H9 (cell line): Measurements from ENCODE around the gene PEPD. TPM values are rescaled to one million over a fixed set of nuclear protein-coding genes. Genes with fewer than 3 reads are reported as not detected.

Source experiments
- DNase-seq: peaks from one replicate; pipeline ENCODE4 v3.0.0-alpha.2; 2017
- H2AFZ ChIP-seq: one replicate; pipeline ENCODE4 v1.6.1; 2013; ENCODE audit warnings: mild to moderate bottlenecking, low read length, control low read depth, moderate library complexity
- H2AK5ac ChIP-seq: 2 replicates; pipeline ENCODE4 v1.6.1; 2013; ENCODE audit warnings: low read length, control low read depth, mixed read lengths; ENCODE audit not compliant: insufficient read length
- H2BK120ac ChIP-seq: one replicate; pipeline ENCODE4 v1.6.1; 2013; ENCODE audit warnings: low read depth, mild to moderate bottlenecking, low read length, control low read depth, inconsistent platforms; ENCODE audit not compliant: poor library complexity, severe bottlenecking
- H2BK12ac ChIP-seq: 2 replicates; pipeline ENCODE4 v1.6.1; 2013; ENCODE audit warnings: low read length, control low read depth, mixed read lengths, low read depth; ENCODE audit not compliant: insufficient read length
- H2BK15ac ChIP-seq: 2 replicates; pipeline ENCODE4 v1.6.1; 2013; ENCODE audit warnings: low read depth, low read length, control low read depth
- H2BK20ac ChIP-seq: one replicate; pipeline ENCODE4 v1.6.1; 2013; ENCODE audit warnings: low read depth, mild to moderate bottlenecking, low read length, control low read depth, inconsistent platforms; ENCODE audit not compliant: poor library complexity, severe bottlenecking
- H2BK5ac ChIP-seq: 2 replicates; pipeline ENCODE4 v1.6.1; 2013; ENCODE audit warnings: low read length, control low read depth, mixed read lengths; ENCODE audit not compliant: insufficient read length
- H3K14ac ChIP-seq: 2 replicates; pipeline ENCODE4 v1.6.1; 2013; ENCODE audit warnings: low read length, control low read depth; ENCODE audit not compliant: insufficient read depth
- H3K18ac ChIP-seq: 2 replicates; pipeline ENCODE4 v1.6.1; 2013; ENCODE audit warnings: low read depth, mild to moderate bottlenecking, mixed read lengths, low read length, control low read depth; ENCODE audit not compliant: insufficient read length
- H3K23ac ChIP-seq: 2 replicates; pipeline ENCODE4 v1.6.1; 2013; ENCODE audit warnings: low read length, control low read depth, mixed read lengths, low read depth; ENCODE audit not compliant: insufficient read length
- H3K23me2 ChIP-seq: 2 replicates; pipeline ENCODE4 v1.6.1; 2013; ENCODE audit warnings: low read depth, mild to moderate bottlenecking, mixed read lengths, low read length, control low read depth; ENCODE audit not compliant: insufficient read length, poor library complexity, severe bottlenecking
- H3K27ac ChIP-seq: 2 replicates; pipeline ENCODE4 v1.5.1; 2013; ENCODE audit warnings: low read length, control low read depth, mixed read lengths, low read depth; ENCODE audit not compliant: insufficient read length
- H3K27me3 ChIP-seq: 2 replicates; pipeline ENCODE4 v1.6.1; 2013; ENCODE audit warnings: low read length, control low read depth, inconsistent platforms; ENCODE audit not compliant: insufficient read depth
- H3K4ac ChIP-seq: 2 replicates; pipeline ENCODE4 v1.6.1; 2013; ENCODE audit warnings: low read depth, mild to moderate bottlenecking, control low read depth, inconsistent platforms, low read length, moderate library complexity
- H3K4me1 ChIP-seq: 2 replicates; pipeline ENCODE4 v1.6.1; 2013; ENCODE audit warnings: low read length, control low read depth, inconsistent platforms; ENCODE audit not compliant: insufficient read depth
- H3K4me2 ChIP-seq: 2 replicates; pipeline ENCODE4 v1.6.1; 2013; ENCODE audit warnings: low read length, control low read depth, mixed read lengths; ENCODE audit not compliant: insufficient read length, insufficient read depth
- H3K56ac ChIP-seq: 2 replicates; pipeline ENCODE4 v1.6.1; 2013; ENCODE audit warnings: low read depth, mild to moderate bottlenecking, mixed read lengths, low read length, control low read depth; ENCODE audit not compliant: insufficient read length
- H3K79me1 ChIP-seq: 2 replicates; pipeline ENCODE4 v1.6.1; 2013; ENCODE audit warnings: low read depth, mild to moderate bottlenecking, moderate library complexity, low read length, control low read depth, inconsistent platforms; ENCODE audit not compliant: insufficient read depth, poor library complexity, severe bottlenecking
- H3K79me2 ChIP-seq: 2 replicates; pipeline ENCODE4 v1.6.1; 2013; ENCODE audit warnings: low read length, control low read depth, inconsistent platforms; ENCODE audit not compliant: insufficient read depth
- H3K9ac ChIP-seq: 2 replicates; pipeline ENCODE4 v1.6.1; 2013; ENCODE audit warnings: low read length, control low read depth, mixed read lengths; ENCODE audit not compliant: insufficient read length; ENCODE audit errors: extremely low read depth
- H3K9me3 ChIP-seq: one replicate; pipeline ENCODE4 v1.6.1; 2013; ENCODE audit warnings: low read depth, low read length, inconsistent platforms; ENCODE audit not compliant: control insufficient read depth
- H3T11ph ChIP-seq: one replicate; pipeline ENCODE4 v1.6.1; 2013; ENCODE audit warnings: mild to moderate bottlenecking, low read length, control low read depth, inconsistent platforms
- H4K20me1 ChIP-seq: one replicate; pipeline ENCODE4 v1.6.1; 2013; ENCODE audit not compliant: control insufficient read depth, insufficient read length, insufficient read depth
- H4K5ac ChIP-seq: 2 replicates; pipeline ENCODE4 v1.6.1; 2013; ENCODE audit warnings: low read depth, mild to moderate bottlenecking, mixed read lengths, low read length, control low read depth; ENCODE audit not compliant: insufficient read length
- H4K8ac ChIP-seq: replicated peaks from 2 replicates; pipeline ENCODE4 v1.6.1; 2013; ENCODE audit warnings: low read length, control low read depth, mixed read lengths, low read depth; ENCODE audit not compliant: insufficient read length
- H4K91ac ChIP-seq: 2 replicates; pipeline ENCODE4 v1.6.1; 2013; ENCODE audit warnings: low read depth, mild to moderate bottlenecking, moderate library complexity, mixed read lengths, low read length, control low read depth; ENCODE audit not compliant: insufficient read length
- H3K27ac Mint-ChIP-seq, 3 experiments: 2 replicates in 2 of 3; 3 replicates in 1 of 3; pipeline ENCODE4 v1.8.0; 2020 to 2021; ENCODE audit warnings: mixed read lengths in 3 of 3, mild to moderate bottlenecking in 1 of 3, moderate library complexity in 1 of 3
- H3K27me3 Mint-ChIP-seq: 2 replicates; pipeline ENCODE4 v1.8.0; 2021; ENCODE audit warnings: low read depth, mild to moderate bottlenecking, moderate library complexity, mixed read lengths
- H3K36me3 Mint-ChIP-seq, 3 experiments: 2 replicates in 2 of 3; 3 replicates in 1 of 3; pipeline ENCODE4 v1.8.0; 2020 to 2021; ENCODE audit warnings: low read depth in 3 of 3, mixed read lengths in 3 of 3; ENCODE audit not compliant: insufficient read depth in 1 of 3
- H3K4me1 Mint-ChIP-seq, 2 experiments: 2 replicates each; pipeline ENCODE4 v1.8.0; 2020; ENCODE audit warnings: mixed read lengths in 2 of 2
- H3K4me3 Mint-ChIP-seq, 2 experiments: 2 replicates in 1 of 2; 3 replicates in 1 of 2; pipeline ENCODE4 v1.8.0; 2020 to 2021; ENCODE audit warnings: mild to moderate bottlenecking in 2 of 2, mixed read lengths in 2 of 2, moderate library complexity in 1 of 2
- H3K9me3 Mint-ChIP-seq, 2 experiments: 2 replicates in 1 of 2; 3 replicates in 1 of 2; pipeline ENCODE4 v1.8.0; 2020; ENCODE audit warnings: mild to moderate bottlenecking in 2 of 2, mixed read lengths in 2 of 2, moderate library complexity in 1 of 2
- CTCF ChIP-seq: fragments of 200-600 bp; sonication (generic); conservative IDR thresholded peaks from 3 replicates; pipeline ENCODE4 v1.8.0; 2021; ENCODE audit warnings: antibody characterized with exemption, mild to moderate bottlenecking
- WGBS: extraction: QIAGEN DNeasy Blood & Tissue Kit; methylation state at CpG from one replicate; pipeline ENCODE4 v1.1.7; 2013; ENCODE audit warnings: missing lambda C conversion rate, low lambda C conversion rate, mixed read lengths; ENCODE audit not compliant: insufficient read length; ENCODE audit errors: extremely low coverage; 5-methylcytosine and 5-hydroxymethylcytosine counted together
- total RNA-seq: library from RNA; stranded (reverse); gene quantifications from 2 replicates; pipeline ENCODE4 v1.2.1, GENCODE V29; 2021

The PEPD gene
- total RNA-seq, 1 experiment from 2014 or later = 52.8 TPM

- Histone ChIP-seq H2AK5ac (no peak overlapping the region), H2BK5ac (no peak overlapping the region), H3K4ac (no peak overlapping the region), H3T11ph (no peak overlapping the region), H3K27me3 (no peaks in the 10 kb centered on the region), H3K23me2 (no peaks in the 10 kb centered on the region), H2BK15ac (no peak overlapping the region), H2BK12ac (no peak overlapping the region), H4K8ac (no peak overlapping the region), H3K23ac (no peak overlapping the region), H2BK20ac (no peak overlapping the region), H3K27ac (no peak overlapping the region), H3K56ac (no peak overlapping the region), H3K14ac (no peak overlapping the region), H2BK120ac (no peak overlapping the region), H3K79me1 (no peaks in the 10 kb centered on the region), H3K9me3 (no peaks in the 10 kb centered on the region), H4K20me1 (peaks cover 2% of the 10 kb centered on the region), H3K4me1 (no peaks in the 10 kb centered on the region), H4K5ac (no peak overlapping the region), H3K4me2 (no peak overlapping the region), H3K9ac (no peak overlapping the region), H3K79me2 (peaks cover 1% of the 10 kb centered on the region; the same call in 1 of the 2 replicates), H4K91ac (no peak overlapping the region), H3K18ac (no peak overlapping the region), H2AFZ (no peak overlapping the region)
- DNase-seq = no peak
- Mint-ChIP-seq H3K27ac (no peak overlapping the region; a peak in 3 of 7 replicates), H3K27me3 (no peaks in the 10 kb centered on the region), H3K4me1 (no peaks in the 10 kb centered on the region), H3K9me3 (no peaks in the 10 kb centered on the region), H3K36me3 (peaks cover 0 to 7% (median 5%) of the 10 kb centered on the region in 3 experiments; a peak in 3 of 7 replicates), H3K4me3 (no peak overlapping the region)
- TF ChIP-seq CTCF = no peak
- WGBS = no CpG with 5 or more reads among the region's 39 CpGs
These were observed 134.0 kb downstream of the PEPD start for GRCh38 chr19:33387351-33388230.
